ENCODE results near the gene ADCY3.

DNA sequence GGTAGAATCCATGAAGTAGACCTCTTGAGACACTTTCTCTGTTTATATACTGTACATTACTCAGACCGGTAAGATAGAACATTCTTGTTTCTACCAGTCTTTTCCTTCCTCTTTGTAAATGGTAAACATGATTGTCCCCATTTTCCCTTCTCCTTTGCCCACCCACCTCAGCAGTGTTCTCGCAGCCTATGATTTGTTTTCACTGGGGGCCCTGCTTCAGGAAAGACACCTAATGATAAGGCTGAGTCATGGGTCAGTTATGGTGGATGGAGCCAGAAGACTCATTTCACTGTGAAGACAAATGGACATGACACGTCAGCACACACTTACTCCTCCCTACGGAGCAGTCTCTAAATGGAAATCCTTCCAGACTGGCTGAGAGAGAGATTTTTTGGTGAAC is 103.2 kb downstream of the ADCY3 start:
- TF ChIP-seq, protein P1, sequence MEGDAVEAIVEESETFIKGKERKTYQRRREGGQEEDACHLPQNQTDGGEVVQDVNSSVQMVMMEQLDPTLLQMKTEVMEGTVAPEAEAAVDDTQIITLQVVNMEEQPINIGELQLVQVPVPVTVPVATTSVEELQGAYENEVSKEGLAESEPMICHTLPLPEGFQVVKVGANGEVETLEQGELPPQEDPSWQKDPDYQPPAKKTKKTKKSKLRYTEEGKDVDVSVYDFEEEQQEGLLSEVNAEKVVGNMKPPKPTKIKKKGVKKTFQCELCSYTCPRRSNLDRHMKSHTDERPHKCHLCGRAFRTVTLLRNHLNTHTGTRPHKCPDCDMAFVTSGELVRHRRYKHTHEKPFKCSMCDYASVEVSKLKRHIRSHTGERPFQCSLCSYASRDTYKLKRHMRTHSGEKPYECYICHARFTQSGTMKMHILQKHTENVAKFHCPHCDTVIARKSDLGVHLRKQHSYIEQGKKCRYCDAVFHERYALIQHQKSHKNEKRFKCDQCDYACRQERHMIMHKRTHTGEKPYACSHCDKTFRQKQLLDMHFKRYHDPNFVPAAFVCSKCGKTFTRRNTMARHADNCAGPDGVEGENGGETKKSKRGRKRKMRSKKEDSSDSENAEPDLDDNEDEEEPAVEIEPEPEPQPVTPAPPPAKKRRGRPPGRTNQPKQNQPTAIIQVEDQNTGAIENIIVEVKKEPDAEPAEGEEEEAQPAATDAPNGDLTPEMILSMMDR (IDR thresholded peaks at IDR 0.05 in 4 of 5, conservative IDR thresholded peaks at IDR 0.05 in 1 of 5): no peak
- no peak for TF ChIP-seq POLR2A (IDR thresholded peaks at IDR 0.05)
